Skeletal muscle cell (primary cell): Measurements from ENCODE around the gene MYOM1.
"Not testable (repeated sequence)": the region's sequence is repeated elsewhere in the genome, so short reads cannot be mapped to it uniquely, and the experiment has no call there.

Experiments used
- DNase-seq: peaks from one replicate; pipeline ENCODE4 v3.0.0-alpha.2; 2010; ENCODE audit warnings: low read depth
- H3K4me3 ChIP-seq: 2 replicates; pipeline ENCODE4 v1.5.1; 2011; ENCODE audit warnings: low read depth, mild to moderate bottlenecking, control low read depth, low read length, moderate library complexity

Gene MYOM1

DNA sequence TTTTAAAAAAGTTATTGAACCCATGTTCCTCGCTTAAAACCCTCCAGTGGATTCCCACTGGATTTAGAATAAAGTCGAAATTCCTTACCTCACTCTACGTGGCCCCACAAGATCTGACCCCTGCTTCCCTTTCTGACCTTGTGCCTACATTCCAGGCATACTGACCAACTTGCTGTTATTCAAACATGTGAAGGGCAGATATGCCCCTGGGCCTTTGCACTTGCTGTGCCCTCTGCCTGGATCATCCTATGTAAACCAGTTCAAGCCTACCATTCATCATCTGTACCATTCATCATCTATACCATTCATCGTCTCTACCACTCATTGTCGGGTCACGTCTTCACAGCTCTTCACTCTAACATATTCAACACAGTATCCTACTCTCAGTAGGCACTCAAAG lies 165.6 kb downstream of the MYOM1 start:
- DNase-seq: no peak
- H3K4me3 ChIP-seq: no peak overlapping the region

DNA sequence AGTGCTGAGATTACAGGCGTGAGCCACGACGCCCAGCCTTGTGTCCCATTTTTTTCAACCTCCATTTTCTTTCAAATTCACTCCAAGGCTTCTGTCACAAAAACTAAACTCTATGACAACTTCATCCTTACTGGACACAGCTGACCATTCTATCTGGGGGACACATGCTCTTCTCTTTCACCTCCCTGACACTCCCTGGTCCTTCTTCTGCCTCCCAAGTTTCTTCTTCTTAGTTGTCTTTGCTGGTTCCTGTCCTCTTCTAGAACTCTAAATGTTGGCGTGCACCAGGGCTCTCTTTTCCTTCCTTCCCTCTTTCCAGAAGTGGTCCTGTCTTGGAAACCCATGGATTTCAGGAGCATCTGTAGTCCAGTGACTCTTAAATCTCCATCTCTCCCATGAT lies 166.7 kb downstream of the MYOM1 start:
- no peak for DNase-seq
- H3K4me3 ChIP-seq: no peak overlapping the region

DNA sequence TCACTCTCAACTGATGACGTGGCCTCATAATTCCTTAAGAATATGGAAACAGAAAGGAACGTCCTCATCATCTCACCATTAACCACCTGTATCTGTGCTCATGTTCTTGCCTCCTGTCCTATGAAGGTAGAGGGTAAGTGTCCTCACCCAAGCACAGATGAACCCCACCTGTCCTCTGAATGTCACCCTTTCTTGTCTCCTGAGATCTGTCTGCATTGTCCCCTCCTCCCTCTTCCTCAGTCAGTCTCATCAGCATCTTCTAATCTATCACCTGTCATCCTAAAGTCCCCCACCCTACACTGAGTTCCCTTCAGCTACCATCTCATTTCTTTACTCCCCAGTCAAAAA lies 167.4 kb downstream of the MYOM1 start:
- DNase-seq: no peak
- no peak overlapping the region for H3K4me3 ChIP-seq

DNA sequence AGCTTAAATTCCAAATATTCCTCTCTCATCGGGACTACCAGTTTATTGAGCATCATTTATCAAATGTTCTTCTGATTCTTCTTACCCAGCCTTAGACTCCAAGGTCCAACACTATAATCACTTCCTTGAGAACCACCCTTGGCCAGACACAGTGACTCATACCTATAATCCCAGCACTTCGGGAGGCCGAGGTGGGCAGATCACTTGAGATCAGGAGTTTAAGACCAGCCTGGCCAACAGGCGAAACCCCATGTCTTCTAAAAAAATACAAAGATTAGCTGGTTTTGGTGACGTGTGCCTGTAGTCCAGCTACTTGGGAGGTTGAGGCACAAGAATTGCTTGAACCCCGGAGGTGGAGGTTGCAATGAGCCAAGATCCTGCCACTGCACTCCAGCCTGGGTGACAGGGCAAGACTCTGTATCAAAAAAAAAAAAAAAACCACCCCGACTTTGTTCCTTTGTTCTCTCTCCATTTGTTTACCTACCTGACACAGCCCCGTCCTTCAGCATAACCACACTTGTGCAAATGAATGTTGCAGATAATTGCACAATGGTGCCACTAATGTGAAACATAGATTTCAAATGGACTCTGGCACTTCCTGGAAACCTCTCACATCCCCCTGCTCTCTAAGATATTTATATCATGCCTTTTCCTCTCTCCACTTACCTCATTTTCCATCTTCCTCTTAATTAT lies 167.9 kb downstream of the MYOM1 start:
- no peak for DNase-seq
- H3K4me3 ChIP-seq: no peak overlapping the region

- H3K4me3 ChIP-seq, DNase-seq: not testable (repeated sequence)
Measured at GRCh38 chr18:3049897-3050454, 169.8 kb downstream of the MYOM1 start.

GRCh38 chr18:3048820-3049349 lies 170.9 kb downstream of the MYOM1 start:
- no peak overlapping the region for H3K4me3 ChIP-seq
- DNase-seq: no peak

- no peak for DNase-seq
- no peak overlapping the region for H3K4me3 ChIP-seq
Measured at GRCh38 chr18:3048121-3048520, 171.6 kb downstream of the MYOM1 start.

GRCh38 chr18:3046216-3046808 lies 173.5 kb downstream of the MYOM1 start:
- no peak overlapping the region for H3K4me3 ChIP-seq
- DNase-seq: no peak

DNA sequence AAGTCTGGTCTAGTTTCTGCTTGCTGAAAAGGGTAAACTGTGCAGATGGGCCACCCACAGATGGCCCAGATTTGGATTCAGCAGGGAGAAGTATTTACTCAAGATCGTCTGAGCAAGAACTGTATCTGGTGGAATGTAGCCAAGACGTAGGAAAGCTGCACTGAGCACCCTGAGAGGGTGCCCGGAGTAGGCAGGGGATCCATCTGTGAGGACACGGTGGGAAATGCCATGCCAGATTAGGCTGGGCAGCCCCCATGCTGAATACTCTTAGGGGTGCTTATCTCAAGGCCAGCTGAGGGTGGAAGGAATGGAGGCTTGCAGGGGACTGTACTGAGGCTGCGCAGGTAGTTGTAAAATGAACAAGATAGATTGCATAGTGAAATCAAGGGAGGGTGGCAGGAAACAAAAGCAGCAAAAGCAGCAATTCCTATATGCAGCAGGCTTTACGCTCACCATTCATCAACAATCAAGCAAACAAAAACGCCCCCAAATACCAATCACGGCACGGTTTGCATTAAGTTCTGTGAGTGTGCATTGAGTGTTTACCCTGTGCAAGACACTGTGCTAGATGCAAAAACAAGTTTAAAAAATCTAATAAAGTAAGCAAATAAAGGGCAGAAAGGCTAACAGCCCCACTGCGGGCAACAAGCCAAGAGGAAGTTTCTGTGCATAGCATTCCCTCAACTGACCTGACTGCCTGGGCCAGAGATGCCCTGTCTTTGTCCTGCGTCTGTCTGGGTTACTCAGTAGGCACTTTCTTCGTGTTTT lies 174.7 kb downstream of the MYOM1 start:
- DNase-seq: no peak
- H3K4me3 ChIP-seq: no peak overlapping the region

GRCh38 chr18:3042379-3042778 lies 177.4 kb downstream of the MYOM1 start:
- no peak overlapping the region for H3K4me3 ChIP-seq
- no peak for DNase-seq

DNA sequence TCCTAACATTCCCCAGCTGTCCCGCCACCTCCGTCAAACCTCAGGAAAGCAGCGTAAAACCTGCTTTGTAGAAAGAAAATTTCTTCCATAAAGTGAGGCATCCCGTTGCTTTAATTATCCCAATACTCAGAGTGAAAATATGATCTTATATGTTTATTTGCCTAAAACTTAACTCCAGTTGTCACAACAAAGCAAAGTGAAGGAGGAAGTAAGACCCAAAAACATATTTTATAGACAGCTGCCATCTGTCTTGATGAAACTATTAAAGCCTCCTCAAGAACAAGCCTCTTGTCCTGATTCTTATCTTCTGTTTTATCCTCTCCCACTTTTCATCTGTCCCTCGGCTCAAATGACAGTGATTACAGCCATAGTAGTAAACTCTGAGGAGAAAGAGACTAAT lies 177.9 kb downstream of the MYOM1 start:
- no peak overlapping the region for H3K4me3 ChIP-seq
- DNase-seq: no peak

DNA sequence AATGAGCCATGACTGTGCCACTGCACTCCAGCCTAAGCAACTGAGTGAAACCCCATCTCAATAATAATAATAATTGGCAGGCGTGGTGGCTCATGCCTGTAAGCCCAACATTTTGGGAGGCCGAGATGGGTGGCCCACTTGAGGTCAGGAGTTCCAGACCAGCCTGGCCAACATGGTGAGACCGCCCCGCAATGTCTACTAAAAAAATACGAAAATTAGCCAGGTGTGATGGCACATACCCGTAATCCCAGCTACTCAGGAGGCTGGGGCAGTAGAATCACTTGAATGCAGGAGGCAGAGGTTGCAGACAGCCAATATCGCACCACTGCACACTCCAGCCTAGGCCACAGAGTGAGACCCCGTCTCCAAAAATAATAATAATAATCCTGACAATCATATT lies 178.9 kb downstream of the MYOM1 start:
- no peak for DNase-seq
- no peak overlapping the region for H3K4me3 ChIP-seq

GRCh38 chr18:3040173-3040572 lies 179.6 kb downstream of the MYOM1 start:
- no peak overlapping the region for H3K4me3 ChIP-seq
- no peak for DNase-seq

DNA sequence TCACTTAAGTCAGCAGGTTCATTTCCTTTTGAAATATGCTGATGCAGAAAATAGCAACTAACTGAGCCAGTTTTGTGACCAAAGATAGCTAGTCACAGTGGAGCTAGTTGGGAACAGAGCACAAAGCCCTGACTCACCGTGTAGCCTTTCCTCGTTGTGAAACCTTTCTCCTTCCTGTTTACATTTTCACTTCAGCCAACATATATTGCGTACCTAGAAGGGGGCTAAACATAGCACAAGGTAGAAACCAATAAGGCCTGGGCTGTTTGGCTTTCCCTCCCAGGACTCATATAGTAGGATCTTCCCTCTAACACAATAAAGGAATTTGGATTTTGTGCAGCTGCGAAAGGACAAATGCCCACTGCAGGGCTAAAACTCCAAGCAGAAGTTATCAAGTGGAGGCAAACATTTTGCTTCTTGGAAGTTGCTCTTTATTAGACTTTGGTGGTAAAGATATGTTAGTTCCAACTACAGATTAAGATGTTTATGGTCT lies 182.3 kb downstream of the MYOM1 start:
- peak; percentile 45 for DNase-seq
- H3K4me3 ChIP-seq: no peak overlapping the region

DNA sequence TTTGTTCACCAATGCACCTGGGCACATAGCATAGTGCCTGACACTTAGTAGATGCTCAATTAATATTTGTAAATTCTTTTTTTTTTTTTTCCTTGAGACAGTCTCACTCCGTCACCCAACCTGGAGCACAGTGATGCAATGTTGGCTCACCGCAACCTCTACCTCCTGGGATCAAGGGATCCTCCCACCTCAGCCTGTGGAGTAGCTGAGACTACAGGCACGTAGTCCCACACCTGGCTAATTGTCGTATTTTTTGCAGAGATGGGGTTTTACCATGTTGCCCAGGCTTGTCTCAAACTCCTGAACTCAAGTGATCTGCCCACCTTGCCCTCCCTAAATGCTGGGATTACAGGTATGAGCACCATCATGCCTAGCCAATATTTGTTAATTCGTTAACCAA lies 183.7 kb downstream of the MYOM1 start:
- DNase-seq: no peak
- no peak overlapping the region for H3K4me3 ChIP-seq

DNA sequence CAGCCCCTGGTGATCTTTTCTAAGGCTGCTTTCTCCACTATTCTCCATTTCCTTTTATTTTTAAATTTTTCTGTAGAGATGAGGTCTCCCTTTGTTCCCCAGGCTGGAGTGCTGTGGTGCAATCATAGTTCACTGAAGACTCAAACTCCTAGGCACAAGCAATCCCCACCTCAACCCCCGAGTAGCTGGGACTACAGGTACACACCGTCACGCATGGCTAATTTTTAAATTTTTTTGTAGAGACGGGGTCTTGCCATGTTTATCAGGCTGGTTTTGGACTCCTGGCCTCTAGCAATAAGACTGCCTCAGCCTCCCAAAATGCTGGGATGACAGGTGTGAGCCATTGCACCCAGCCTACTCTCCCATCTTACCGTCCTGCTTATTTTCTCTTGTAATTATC lies 184.1 kb downstream of the MYOM1 start:
- H3K4me3 ChIP-seq: no peak overlapping the region
- DNase-seq: no peak

DNA sequence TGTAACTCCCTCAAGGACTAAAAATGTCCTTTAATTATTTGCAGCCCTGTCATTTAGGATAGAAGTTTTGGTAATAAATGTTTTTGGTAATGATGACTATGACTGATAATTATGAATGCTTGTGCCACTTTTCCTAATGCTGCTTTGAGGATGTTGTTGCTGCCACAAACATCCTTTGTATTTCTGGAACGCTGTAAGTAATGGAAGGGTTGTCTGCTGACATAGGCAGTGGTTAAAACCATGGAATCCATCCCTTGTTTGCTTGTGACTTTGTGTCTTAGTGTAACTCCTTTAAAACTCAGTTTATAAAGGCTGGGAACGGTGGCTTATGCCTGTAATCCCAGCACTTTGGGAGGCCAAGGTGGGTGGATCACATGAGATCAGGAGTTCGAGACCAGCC lies 187.0 kb downstream of the MYOM1 start:
- DNase-seq: no peak

GRCh38 chr18:3029215-3029952 lies 190.4 kb downstream of the MYOM1 start:
- H3K4me3 ChIP-seq: no peak overlapping the region
- DNase-seq: no peak

More for the DNA sequence above, 187.0 kb downstream of the MYOM1 start:
- no peak overlapping the region for H3K4me3 ChIP-seq

DNA sequence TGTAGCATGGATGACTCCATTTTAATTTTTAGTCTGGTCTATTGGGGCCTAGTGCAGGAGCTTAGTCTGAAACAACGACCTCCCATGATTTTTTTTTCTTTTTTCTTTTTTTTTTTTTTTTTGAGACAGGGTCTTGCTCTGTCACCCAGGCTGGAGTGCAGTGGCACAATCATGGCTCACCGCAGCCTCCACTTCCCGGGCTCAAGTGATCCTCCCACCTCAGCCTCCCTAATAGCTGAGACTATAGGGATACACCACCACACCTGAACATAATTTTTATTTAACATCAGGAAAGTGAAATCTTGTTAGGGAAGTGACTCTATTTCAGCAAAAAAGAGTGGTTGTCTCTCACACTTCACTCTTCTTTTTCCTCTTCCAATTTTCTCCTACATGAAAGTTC lies 191.7 kb downstream of the MYOM1 start:
- not testable (repeated sequence) for DNase-seq, H3K4me3 ChIP-seq
